Non-pigmented ciliary epithelial cell (primary cell): ENCODE data around the gene TNIK.
A peak's percentile ranks its signal among the peaks of the same experiment; 100 is the strongest.

ENCODE experiments used
- DNase-seq: peaks from one replicate; pipeline ENCODE4 v3.0.0-alpha.2; 2010; ENCODE audit warnings: low read depth

Gene TNIK

DNA sequence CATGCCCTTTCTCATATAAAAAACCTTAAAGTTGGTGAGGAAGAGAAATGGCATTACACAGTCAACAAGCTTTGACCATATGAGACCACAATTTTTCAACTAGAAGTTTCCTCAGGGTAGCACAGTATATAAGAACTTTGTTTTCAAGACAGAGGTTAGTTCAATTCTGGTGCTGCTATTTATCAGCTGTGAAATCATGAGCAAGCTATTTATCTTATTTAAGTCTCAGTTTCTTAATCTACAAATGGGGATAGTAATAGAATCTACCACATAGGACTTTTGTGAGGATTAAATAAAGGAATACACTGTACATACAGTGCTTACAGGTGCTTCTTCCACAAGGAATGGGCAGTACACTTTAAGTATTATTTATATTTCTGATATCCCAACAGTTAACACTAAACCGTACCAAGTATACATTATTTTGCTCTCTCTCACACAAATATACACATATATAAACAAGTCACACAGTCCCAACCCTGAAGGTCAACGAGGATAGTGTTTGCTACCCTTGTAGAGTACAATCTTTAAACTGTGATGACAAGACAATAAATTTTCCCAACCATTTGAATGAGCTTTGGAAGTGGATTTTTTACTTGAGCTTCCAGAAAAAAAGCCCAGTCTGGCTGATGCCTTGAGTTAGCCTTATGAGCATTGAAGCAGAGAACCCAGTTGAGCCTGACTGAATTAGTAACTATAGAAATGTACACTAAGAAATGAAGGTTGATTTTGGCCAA is 178.8 kb downstream of the TNIK start:
- DNase-seq = no peak

DNA sequence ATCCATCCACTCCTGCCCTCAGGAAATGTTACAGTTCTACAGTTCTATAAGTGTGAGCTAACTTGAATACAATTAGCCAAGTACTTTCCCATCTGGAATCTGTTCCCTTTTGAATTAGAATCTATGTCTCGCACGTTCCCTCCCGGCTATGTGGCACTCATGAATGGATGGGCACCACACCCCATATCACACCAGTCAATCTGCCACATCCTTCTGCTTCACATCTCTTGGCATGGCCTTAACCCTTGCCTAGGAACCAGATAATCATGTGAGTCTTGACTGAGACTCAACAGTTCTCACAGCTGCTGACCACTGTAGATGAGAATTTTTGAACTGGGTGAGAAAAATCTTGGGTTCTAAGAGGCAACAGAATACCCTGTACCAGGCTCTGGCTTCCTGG is 180.2 kb downstream of the TNIK start:
- no peak for DNase-seq

- DNase-seq = no peak
Measured at GRCh38 chr3:171278299-171278590, 182.0 kb downstream of the TNIK start.

- DNase-seq = no peak
Measured at GRCh38 chr3:171277456-171278298, 182.5 kb downstream of the TNIK start.

DNA sequence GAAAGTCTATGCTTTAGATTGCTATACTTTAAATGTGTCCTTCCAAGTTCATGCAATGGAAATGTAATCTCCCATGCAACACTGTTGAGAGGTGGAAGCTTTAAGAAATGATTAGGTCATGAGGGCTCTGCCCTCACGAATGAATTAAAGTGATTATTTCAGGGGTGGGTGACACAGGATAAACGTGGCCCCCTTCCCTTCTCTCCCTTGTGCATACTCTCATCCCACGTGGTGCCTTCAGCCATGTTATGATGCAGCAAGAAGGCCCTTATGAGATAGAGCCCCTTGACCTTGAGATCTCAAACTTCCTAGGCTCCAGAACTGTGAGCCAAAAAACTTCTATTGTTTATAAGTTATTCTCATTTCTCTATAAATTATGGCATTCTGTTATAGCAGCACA is 183.3 kb downstream of the TNIK start:
- no peak for DNase-seq

DNA sequence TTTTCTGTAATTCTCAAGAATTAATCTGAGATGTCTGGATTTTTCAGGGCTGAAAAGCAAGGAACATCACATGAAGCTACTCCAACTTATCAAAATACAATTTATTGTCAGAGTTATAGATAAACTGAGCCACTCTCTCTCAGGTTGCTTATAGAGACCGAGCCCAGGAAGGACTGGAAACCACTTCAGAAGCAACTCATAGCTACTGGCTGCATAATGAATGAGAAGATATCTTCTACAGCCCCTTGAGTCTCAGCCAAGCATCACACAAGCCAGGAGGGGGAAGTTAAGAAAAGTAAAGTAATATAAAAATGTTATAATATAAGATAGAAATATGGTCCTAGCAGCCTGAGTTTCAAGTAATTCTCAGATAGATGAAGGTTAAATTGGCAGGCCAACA is 186.0 kb downstream of the TNIK start:
- DNase-seq = no peak

DNA sequence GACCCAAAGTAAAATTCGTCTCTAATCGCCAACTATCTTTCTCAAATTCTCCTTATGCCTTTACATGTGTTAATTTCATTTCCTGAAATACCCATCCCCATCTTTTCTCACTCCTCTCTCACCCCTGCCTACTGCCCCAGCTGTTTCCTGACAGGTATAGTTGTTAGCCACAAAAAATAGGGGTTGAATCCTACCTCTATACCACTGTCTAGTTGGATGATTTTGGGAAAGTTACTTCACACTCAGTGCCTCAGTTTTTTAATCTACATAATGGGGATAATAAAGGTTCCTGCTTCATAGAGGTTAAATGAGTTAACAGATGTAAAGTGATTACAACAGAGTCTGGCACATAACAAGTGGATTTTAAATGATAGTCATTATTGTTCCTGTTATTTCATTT is 189.7 kb downstream of the TNIK start:
- DNase-seq = no peak

DNA sequence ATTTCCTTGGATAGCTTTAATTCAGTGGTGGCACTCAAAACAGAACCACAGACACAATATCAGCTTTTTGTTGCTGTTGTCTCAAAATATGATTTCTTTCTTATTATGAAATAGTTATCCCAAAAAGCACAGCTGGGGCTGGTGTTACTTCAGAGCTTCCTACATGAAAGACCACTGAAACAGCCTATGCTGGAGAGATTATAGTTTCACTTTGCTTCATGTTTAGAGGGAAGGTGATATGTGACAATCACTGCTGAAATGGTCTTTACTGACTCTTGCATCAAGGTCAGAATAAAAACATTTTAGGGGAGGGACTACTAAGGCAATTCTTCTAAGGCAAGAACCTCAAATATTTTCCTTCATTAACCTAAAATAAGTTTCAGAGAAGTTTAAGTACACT is 190.7 kb downstream of the TNIK start:
- DNase-seq = no peak

GRCh38 chr3:171268677-171269076 is 191.5 kb downstream of the TNIK start:
- DNase-seq = no peak

- no peak for DNase-seq
Measured at GRCh38 chr3:171267104-171267503, 193.1 kb downstream of the TNIK start.

- no peak for DNase-seq
Measured at GRCh38 chr3:171266740-171267073, 193.5 kb downstream of the TNIK start.

GRCh38 chr3:171266034-171266739 is 194.0 kb downstream of the TNIK start:
- no peak for DNase-seq

DNA sequence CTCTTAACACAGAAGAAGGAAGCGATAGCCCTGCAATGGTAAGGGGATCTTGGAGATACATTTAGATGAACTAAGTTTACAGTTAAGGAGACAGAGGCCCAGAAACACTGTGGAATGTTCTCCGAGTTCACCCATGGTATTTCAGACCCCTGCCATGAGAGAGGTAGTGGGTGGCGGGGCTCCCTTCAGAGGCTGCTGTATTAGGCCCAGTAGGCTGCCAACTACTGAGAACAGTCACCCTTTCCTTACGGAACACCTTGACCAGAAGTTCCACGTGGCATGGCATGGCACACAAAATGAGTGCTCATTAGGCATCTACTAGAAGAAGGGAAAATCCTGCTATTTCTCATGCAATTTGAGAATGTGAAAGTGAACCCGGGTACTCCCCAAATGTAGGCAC is 195.4 kb downstream of the TNIK start:
- no peak for DNase-seq

- no peak for DNase-seq
Measured at GRCh38 chr3:171262431-171262830, 197.8 kb downstream of the TNIK start.

GRCh38 chr3:171261487-171261886 is 198.7 kb downstream of the TNIK start:
- no peak for DNase-seq

DNA sequence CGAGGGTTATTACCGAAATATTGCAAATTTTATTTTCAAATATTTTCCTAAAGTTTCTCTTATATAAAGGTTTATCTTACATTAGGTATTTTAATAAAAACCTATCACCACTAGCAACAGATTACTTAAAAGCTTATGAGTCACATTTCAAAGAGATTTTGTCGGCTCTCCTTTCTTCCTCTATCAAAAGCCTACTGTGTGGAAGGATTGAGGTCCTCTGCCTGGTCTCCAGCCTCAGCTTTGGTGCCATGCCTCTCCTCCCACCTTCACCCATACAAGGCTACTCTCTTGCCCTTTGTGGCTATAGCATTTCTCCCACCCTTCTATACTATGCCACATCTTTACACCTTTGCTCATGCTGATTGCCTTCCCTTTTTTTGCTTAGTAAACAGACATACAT is 199.3 kb downstream of the TNIK start:
- no peak for DNase-seq

DNA sequence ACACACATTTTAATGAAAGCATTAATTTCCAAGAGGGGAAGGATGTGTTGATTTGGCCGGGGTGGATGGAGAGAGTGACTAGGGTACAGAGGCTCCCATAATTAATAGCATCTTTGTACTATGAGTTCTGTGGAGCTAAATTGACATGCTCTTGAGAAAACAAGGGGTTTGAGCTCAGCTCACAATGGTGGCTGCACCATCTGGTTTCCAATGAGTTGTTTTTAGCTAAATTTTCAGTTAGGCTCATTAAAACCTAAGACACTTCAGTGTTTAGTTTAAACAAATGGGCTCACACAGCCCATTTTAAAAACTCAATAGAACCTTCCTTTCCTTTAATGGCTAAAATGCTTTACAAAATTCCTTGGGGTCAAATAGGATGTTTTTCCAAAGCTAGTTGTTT is 199.7 kb downstream of the TNIK start:
- DNase-seq = no peak

- no peak for DNase-seq
Measured at GRCh38 chr3:171258316-171258715, 201.9 kb downstream of the TNIK start.

- DNase-seq = peak; percentile 36
Measured at GRCh38 chr3:171257251-171258203, 202.7 kb downstream of the TNIK start.

GRCh38 chr3:171256445-171257250 is 203.6 kb downstream of the TNIK start:
- DNase-seq = no peak

- no peak for DNase-seq
Measured at GRCh38 chr3:171255236-171255806, 204.9 kb downstream of the TNIK start.
